Lung microvascular endothelial cell (primary cell): ENCODE results near the gene KRT16. TPM values are rescaled to one million over a fixed set of nuclear protein-coding genes. Genes with fewer than 3 reads are reported as not detected.
"Not testable (repeated sequence)": the region's sequence is repeated elsewhere in the genome, so short reads cannot be mapped to it uniquely, and the experiment has no call there.

Experiments
- DNase-seq, 2 donors: peaks; one replicate each; pipeline versions ENCODE4 v3.0.0 to v3.0.0-alpha.2; 2010; ENCODE audit warnings: low read depth in 2 of 2
- total RNA-seq: library from RNA; depleted of rRNA; stranded (reverse); fragments of >200 nt; gene quantifications from 2 replicates; pipeline ENCODE4 v1.2.1, GENCODE V29; 2014

Gene KRT16
- total RNA-seq, 1 donor from 2014 or later: not detected

DNA sequence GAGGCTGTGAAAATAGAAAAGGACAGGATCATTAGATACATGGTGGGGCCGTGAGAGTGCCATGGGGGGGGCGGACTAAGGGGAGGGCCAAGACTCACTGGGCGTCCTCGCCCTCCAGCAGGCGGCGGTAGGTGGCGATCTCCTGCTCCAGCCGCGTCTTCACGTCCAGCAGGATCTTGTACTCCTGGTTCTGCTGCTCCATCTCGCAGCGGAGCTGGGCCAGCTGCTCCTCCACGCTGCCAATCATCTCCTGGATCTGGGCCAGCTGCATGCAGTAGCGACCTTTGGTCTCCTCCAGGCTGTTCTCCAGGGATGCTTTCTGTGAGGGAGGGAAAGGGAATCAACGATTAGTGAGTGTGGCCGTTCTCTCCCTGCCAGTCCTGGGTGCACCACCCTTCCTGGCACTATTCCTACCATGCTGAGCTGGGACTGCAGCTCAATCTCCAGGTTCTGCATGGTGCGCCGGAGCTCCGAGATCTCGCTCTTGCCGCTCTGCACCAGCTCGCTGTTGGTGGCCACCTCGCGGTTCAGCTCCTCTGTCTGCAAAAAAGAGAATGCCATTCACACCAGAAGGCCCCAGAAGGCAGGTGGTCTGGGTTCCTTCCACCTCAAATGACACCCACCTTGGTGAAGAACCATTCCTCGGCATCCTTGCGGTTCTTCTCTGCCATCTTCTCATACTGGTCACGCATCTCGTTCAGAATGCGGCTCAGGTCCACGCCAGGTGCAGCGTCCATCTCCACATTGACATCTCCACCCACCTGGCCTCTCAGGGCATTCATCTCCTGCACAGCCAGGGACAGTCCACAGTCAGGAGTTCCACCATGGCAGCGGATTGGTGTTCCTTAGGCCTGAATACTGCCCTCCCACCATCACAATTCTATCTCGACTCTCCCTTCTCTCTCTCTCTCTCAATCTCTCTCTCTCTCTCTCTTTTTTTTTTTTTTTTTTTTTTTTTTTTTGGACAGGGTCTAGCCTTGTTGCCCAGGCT is 29.1 kb downstream of the KRT16 start:
- no peak for DNase-seq

DNA sequence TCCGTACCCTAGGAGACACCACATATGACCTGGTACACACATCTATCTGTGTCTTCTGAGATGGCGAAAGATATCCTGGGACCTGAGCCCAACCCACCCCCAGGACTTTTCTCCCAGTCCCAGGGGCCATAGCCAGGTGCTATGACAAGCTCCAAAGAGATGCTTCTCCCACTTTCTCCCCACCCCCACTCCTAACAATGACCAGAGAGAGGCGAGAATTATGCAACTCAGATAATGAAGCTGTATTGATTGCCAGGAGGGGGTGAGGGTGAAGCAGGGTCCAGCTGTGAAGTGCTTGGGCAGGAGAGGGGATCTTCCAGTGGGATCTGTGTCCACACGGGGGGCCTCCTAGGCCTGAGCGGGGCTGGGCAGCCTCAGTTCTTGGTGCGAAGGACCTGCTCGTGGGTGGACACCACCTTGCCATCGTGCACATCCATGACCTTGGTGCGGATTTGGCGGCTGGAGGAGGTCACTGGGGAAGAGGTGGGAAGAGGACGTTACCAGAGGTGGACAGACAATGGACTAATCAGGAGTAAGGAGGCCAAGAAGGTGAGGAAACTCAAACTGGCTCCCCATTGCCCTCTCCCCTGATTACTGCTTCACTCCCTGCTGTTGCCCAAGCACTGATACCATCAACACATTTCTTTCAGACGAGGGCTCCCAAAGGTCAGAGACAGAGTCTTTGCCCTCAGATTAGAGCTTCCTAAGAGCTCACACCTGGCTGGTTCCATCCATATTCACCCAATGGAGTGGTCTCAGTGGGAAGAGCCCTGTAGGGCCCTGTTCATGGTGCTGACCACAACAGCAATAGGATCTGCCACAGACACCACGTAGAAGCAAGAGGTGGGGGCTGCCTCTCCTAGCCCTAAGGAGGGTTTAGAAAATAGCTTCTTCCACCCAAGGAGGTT is 30.3 kb downstream of the KRT16 start:
- DNase-seq: not testable (repeated sequence)

DNA sequence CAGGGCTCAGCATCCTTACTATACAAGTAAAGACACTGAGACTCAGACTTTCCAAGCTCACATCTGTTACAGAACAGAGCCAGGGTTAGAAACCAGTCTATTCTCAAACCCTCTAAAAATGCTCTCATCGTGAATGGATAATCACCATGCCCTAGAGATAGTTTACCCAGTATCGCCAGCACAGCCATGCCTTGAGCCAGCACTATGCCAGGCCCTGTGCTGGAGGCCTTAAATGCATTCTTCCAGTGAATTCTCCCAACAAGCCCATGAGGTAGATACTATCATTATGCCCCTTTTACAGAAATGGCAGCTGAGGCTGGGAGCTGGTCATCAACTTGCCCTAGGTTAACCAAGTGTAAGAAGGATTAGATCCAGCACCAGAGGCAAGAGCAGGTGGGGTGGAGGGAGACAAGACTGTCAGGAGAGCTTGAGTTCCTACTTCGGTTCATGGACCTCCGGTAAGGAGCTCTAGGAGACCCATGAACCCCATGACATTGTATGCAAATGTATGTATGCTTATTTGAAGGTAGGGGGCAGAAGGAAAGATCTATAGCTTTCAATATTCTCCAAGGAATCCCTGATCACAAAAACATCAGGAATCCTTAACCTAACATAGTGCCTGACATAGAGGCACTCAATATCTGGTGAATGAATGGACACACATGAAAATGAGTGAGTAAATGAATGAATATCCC is 31.1 kb downstream of the KRT16 start:
- no peak for DNase-seq

DNA sequence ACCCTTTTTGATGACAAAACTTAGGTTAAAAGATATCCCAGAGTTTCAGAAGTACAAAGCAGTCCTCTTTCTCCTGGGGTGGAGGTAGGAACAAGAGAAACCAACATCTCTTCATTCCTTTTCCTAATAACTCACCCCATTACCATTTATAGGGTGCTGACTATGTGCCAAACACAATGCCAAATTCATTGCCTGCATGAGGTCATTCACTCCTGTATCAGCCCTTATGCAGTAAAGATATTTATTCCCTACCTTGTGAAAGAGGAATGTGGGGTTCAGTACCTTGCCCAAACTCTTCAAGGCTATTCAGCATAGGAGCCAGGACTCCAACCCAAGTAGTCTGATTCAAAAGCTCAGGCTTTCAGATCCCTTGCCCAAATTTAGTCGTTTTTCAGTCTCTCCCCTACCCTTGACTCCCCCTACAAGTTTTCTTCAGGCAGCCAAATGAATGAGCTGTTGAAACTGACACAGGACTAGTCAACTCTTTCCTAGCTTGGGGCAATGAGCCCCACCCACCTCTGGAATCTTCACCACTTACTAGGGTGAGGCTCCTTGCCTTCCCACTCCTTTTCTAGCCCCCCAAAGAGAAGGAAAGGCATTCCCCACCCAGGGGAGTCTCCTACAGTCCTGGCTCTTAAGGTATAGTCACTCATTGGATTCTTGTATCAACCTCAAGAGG is 31.7 kb downstream of the KRT16 start:
- no peak for DNase-seq

DNA sequence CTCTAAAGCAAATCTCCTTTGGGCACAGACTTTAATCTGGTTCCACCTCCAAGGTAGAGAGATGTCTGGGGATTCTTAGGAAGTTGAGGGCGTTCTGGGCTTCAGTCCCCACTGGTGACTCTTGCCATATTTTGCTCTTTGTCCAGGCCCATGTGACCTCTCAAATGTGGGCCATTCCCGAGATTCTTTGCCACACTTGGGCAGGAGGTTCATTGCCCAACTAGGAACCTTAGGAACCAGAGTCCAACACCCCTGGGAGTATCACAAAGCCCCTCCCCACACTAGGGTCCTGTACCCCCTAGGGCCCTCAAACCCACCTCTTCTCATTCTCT is 32.4 kb downstream of the KRT16 start:
- no peak for DNase-seq

DNA sequence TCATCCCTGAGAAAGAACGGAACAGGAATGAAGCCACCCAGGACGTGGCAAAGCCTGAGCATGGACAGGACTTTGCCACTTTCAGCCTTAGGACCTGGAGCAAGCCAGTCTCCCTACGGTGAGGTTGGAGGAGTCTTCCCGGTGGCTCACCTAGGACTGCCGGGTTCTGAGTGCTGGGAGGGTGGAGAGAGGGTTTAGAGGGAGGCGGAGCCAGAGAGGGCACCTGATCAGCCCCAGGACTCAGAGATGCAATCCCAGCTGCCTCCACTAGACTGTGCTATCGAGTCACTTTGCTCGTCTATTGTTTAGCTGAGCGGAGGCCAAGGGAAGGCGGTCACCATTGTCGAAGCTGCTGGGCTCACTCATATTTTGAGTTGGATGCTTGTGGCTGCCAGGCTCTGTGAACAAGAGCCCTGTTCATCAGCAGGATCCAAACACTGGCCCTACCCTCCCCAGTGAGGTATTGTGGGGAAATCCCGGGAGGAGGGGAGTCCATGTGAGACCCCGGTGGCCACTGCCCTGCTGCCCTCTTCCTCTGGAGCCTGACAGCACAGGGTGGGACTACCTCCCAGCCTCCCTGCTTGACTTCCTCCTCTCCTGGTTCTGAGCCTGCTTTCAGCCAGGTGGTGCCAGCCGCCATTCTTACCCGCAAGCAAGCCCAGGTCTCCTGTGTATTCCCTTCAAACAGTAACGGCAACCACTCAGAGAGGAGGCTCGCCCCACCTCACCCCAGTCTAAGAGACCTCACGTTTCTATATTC is 32.9 kb downstream of the KRT16 start:
- peak; percentile 72 to 86 for DNase-seq

DNA sequence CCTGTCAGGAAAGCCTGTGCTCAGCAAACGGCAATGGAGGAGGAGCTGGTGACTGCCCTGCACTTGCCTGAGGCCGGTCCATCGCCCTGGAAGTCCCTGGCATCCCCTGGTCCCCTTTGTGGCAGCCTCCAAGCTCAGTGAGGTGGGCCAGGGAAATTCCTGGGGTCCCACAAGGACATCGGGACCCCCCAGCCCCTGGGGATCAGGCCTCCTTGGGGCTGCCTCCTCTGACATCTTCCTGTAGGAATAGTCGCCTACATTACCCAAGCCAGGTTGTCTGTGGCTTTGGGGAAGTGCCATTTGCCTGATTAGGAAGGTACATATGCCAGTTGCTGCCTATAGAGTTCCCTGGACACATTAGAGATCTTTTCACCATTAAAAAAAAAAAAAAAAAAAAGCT is 33.6 kb downstream of the KRT16 start:
- DNase-seq: no peak

DNA sequence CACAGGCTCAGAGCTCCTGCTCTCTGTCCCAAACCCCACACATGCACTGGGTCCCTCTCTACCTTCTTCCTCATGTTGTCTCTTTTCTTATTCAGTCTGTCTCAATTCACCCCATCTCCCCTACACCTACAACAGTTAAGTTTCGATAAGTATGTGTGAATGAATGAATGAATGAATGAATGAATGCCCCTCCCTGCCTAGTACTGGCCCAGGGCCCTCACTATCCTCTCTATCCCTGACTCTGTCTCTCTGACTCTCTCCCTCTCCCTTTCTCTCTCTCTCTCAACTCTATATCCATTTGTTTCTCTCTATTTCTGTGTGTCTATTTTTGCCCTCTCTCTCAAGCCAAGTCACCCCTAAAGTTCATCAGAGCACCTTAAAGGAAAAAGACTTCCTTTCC is 34.0 kb downstream of the KRT16 start:
- no peak for DNase-seq

DNA sequence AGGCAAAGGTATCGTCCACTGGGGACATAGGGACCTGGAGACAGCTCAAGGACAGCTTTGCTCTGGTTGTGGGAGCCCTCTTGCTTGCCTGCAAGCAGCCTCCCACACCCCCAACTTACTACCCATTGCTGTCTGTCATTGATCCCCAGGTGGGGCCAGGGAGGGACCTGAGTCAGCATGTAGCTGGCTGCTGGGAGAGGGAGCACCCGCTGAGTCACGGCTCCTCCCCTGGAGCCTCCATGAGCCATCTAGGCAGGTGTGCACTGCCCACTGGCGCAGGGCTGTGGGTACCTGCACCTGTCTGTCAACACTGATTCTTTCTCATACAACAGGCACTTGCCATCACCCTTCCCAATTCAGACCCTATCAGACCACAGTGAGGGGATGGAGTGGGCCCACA is 35.8 kb downstream of the KRT16 start:
- DNase-seq: not testable (repeated sequence)

DNA sequence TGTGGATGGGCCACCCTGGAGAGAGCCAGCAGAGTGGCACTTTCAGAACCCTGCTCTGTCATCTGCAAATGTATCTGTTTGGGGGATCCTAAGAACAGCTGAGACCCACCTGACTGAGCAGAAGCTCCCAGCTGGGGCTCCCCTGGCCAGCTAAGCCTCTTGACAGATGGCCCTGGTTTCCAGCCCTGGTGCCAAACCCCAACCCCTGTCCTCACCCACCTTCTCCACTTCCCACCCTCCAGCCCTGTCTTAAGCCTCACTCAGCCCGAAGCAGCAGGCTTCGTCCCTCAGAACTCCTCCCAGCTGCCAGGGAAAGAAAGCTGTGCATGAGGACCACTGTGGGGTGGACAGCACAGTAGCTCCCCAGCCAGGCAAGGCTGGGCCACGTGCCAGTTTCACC is 37.2 kb downstream of the KRT16 start:
- DNase-seq: no peak

DNA sequence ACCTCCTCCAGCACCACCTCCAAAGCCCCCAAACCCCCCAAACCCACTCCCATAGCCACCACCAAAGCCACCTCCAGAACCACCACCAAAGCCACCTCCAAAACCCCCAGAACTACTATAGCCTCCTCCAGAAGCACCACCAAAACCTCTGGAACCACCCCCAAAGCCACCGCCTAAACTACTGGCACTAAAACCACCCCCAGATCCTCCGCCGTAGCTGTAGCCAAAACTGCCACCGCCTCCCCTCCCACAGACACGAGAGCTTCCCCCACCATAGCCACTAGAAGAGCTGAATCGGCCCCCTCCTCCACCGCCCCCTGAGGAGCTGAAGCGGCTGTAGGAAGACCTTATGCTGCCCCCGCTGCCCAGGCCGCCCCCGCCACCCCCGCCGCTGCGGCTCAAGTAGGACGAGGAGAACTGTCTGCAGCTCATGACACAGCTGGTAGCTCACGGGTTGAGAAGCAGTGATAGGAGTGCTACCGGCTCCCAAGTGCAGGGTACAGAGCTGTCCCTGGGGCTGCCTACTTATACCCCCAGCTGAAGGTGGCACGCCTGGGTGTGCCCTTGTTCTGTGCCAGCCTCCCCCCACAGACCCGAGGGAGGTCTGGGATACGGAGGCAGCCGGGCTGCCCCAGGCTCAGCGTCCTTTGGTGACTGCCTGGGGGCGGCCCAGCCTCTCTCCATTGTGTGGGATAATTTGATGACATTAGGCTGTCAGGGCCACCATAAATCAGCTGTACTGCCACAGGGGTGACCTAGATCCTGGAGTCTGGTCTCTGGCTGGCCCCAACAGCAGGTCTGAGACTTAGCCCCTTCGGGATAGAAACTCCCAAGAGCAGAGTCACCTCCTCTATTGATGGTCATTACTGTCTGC is 40.8 kb downstream of the KRT16 start, which contains the start of gene KRT9:
Gene KRT9, minus strand, starts transcription at position 499 of the 874 bp plus-strand sequence. Its CDS starts 67 bp downstream, at position 432.
- DNase-seq: no peak

DNA sequence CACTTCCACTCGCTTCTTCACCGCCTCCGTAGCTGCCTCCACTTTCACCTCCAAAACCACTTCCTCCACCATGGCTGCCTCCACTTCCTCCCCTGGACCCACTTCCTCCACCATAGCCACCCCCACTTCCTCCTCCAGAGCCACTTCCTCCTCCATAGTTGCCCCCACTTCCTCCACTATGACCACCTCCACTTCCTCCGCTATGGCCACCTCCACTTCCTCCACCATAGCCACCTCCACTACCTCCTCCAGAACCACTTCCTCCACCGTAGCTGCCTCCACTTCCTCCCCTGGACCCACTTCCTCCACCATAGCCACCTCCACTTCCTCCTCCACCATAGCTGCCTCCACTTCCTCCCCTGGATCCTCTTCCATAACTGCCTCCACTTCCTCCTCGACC is 45.2 kb downstream of the KRT16 start:
- no peak for DNase-seq

DNA sequence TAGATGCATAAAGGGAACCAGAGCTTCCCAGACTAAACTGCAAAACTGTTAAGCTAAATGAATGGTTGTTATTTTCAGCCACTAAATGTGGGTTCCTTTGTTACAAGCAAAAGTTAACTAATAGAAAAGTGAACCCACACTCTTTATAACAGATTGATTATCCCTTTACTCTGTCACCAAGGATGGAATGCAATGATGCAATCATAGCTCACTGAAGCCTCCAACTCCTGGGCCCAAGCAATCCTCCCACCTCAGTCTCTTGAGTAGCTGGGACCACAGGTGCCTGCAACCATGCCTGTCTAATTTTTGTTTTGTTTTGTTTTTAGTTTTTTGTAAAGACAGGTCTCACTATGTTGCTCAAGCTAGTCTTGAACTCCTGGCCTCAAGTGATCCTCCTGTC is 47.2 kb downstream of the KRT16 start:
- DNase-seq: no peak

DNA sequence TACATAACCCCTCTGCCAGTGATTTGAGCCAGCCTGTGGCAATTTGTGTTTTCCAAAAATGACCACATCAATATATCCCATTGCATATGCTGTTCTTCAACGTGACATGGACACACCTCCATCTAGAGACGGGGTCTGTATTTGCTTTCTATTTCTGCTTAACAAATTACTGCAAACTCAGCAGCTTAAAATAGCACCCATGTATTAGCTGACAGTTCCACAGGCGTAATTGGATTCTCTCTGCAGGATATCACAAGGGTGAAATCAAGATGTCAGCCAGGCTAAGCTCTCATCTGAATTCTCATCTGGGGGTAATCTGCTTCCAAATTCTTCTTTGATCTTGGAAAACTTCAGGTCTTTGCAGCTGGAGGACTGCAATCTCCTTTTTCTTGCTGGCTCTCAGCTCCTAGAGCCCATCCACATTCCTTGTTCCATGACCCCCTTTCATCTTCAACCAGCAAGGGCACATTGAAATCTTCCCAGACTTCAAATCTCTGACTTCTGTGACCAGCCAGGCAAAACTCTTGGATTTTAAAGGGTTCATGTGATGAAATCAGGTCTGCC is 48.9 kb downstream of the KRT16 start:
- no peak for DNase-seq

DNA sequence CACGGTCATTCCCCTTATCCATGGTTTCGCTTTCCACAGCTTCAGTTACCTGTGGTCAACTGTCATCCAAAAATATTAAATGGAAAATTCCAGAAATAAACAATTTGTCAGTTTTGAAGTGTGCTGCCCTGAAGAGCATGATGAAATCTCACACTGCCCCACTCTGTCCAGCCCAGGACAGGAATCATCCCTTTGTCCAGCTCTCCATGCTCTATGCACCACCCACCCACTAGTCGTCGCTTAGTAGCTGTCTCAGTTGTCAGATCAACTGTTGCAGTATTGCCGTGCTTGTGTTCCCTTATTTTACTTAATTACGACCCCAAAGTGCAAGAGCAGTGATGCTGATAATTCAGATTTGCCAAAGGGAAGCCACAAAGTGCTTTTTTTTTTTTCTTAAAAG is 51.0 kb downstream of the KRT16 start:
- no peak for DNase-seq
